Gastroesophageal sphincter (tissue), 4 donors: ENCODE data around the gene TRAPPC2B. TPM values are rescaled to one million over a fixed set of nuclear protein-coding genes. Genes with fewer than 3 reads are reported as not detected.
A peak's percentile ranks its signal among the peaks of the same experiment; 100 is the strongest.

Source experiments
- ATAC-seq: fragments of 150-250 bp; one replicate; pipeline ENCODE4 v1.9.1; 2016; ENCODE audit warnings: mild to moderate bottlenecking, moderate library complexity
- H3K27ac ChIP-seq, 4 donors: fragments of 200-600 bp; sonication (generic) in 3 of 4; 1 replicate in 3 of 4; 2 replicates in 1 of 4; pipeline ENCODE4 v1.5.1; 2016 to 2019
- H3K27me3 ChIP-seq: fragments of 200-600 bp; sonication (generic); one replicate; pipeline ENCODE4 v1.5.1; 2019
- H3K36me3 ChIP-seq, 2 donors: fragments of 200-600 bp; sonication (generic); one replicate each; pipeline ENCODE4 v1.5.1; 2019; ENCODE audit warnings: control low read depth in 1 of 2
- H3K4me1 ChIP-seq, 3 donors: fragments of 200-600 bp; sonication (generic); 1 replicate in 2 of 3; 2 replicates in 1 of 3; pipeline ENCODE4 v1.5.1; 2016 to 2019; ENCODE audit warnings: control low read depth in 2 of 3
- H3K4me3 ChIP-seq, 2 donors: fragments of 200-600 bp; sonication (generic); one replicate each; pipeline ENCODE4 v1.5.1; 2019; ENCODE audit warnings: mild to moderate bottlenecking in 1 of 2, moderate library complexity in 1 of 2
- H3K9me3 ChIP-seq, 3 donors: fragments of 200-600 bp; sonication (generic); one replicate each; pipeline ENCODE4 v1.5.1; 2017 to 2019; ENCODE audit warnings: control low read depth in 2 of 3
- EP300 ChIP-seq: sonication (generic); formaldehyde crosslinking; IDR thresholded peaks from one replicate; pipeline ENCODE4 v1.6.1; 2017; ENCODE audit warnings: antibody characterized with exemption, mild to moderate bottlenecking
- POLR2A ChIP-seq, 2 donors: fragments of 450-650 bp; IDR thresholded peaks; one replicate each; pipeline ENCODE4 v1.6.1; 2017; ENCODE audit warnings: antibody characterized with exemption in 2 of 2, mild to moderate bottlenecking in 2 of 2, moderate library complexity in 1 of 2
- POLR2AphosphoS5 ChIP-seq: sonication (generic); formaldehyde crosslinking; IDR thresholded peaks from one replicate; pipeline ENCODE4 v1.6.1; 2017; ENCODE audit warnings: antibody characterized with exemption
- WGBS, 2 donors: methylation state at CpG; one replicate each; pipeline ENCODE4 v1.1.5; 2018; ENCODE audit warnings: low coverage in 1 of 2; 5-methylcytosine and 5-hydroxymethylcytosine counted together
- total RNA-seq, 4 donors: library from RNA; depleted of rRNA; stranded (reverse); fragments of >200 nt; gene quantifications; one replicate each; pipeline ENCODE4 v1.1.0, GENCODE V29; 2016
- TF ChIP-seq, protein P1 (sequence below), 4 experiments: fragments of 200-600 bp in 2 of 4; fragments of 450-650 bp in 2 of 4; sonication (generic) in 1 of 4; IDR thresholded peaks; one replicate each; pipeline ENCODE4 v1.5.1; 2017 to 2019; ENCODE audit warnings: antibody characterized with exemption in 4 of 4, mild to moderate bottlenecking in 2 of 4, moderate library complexity in 2 of 4

Gene TRAPPC2B
- total RNA-seq, 4 donors from 2014 or later = 9.0 to 17.0 (median 13.2) TPM

DNA sequence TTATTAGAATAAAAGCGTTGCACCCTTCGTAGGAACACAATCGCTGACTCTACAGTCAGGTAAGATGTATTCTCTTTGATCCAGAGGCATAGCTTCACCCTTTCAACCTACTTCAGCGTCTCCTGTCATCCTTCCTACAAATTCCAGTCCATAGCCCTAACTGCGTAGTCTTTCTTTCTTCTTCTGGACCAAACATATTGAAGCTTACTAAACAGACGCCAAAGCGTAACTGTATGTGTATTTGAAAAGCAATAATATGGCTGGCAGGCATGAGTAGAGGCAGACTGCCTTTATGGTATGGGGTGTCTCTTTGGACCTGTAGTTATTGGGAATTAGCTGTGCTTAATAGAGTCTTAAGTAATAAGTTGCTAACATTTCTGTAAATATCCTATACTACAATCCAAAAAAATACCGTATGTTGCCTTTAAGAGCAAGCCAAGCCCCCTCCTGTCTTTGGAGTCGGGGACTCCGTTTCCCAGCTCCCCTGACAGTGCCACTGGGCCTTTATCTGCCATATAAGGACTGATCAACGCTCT, 25.9 kb downstream of the TRAPPC2B start:
- H3K9me3 ChIP-seq = peaks cover 0 to 15% (median 0%) of the 10 kb centered on the region in 3 donors
- H3K36me3 ChIP-seq = peaks cover 0 to 20% of the 10 kb centered on the region in 2 donors
- peaks cover 0 to 41% (median 0%) of the 10 kb centered on the region in 3 donors for H3K4me1 ChIP-seq
- H3K27me3 ChIP-seq = no peaks in the 10 kb centered on the region
- peak overlapping the region; percentile 84 for H3K4me3 ChIP-seq
- 67 to 79% methylated on average over 6 to 8 of the region's 11 CpGs for WGBS, 2 donors
- peak overlapping the region; percentile 69 to 95 (median 91) for H3K27ac ChIP-seq
- no peak for ATAC-seq
- TF ChIP-seq POLR2A (IDR thresholded peaks at IDR 0.05) (no peak), POLR2AphosphoS5 (no peak)
- TF ChIP-seq, protein P1, sequence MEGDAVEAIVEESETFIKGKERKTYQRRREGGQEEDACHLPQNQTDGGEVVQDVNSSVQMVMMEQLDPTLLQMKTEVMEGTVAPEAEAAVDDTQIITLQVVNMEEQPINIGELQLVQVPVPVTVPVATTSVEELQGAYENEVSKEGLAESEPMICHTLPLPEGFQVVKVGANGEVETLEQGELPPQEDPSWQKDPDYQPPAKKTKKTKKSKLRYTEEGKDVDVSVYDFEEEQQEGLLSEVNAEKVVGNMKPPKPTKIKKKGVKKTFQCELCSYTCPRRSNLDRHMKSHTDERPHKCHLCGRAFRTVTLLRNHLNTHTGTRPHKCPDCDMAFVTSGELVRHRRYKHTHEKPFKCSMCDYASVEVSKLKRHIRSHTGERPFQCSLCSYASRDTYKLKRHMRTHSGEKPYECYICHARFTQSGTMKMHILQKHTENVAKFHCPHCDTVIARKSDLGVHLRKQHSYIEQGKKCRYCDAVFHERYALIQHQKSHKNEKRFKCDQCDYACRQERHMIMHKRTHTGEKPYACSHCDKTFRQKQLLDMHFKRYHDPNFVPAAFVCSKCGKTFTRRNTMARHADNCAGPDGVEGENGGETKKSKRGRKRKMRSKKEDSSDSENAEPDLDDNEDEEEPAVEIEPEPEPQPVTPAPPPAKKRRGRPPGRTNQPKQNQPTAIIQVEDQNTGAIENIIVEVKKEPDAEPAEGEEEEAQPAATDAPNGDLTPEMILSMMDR (IDR thresholded peaks at IDR 0.05) = no peak

DNA sequence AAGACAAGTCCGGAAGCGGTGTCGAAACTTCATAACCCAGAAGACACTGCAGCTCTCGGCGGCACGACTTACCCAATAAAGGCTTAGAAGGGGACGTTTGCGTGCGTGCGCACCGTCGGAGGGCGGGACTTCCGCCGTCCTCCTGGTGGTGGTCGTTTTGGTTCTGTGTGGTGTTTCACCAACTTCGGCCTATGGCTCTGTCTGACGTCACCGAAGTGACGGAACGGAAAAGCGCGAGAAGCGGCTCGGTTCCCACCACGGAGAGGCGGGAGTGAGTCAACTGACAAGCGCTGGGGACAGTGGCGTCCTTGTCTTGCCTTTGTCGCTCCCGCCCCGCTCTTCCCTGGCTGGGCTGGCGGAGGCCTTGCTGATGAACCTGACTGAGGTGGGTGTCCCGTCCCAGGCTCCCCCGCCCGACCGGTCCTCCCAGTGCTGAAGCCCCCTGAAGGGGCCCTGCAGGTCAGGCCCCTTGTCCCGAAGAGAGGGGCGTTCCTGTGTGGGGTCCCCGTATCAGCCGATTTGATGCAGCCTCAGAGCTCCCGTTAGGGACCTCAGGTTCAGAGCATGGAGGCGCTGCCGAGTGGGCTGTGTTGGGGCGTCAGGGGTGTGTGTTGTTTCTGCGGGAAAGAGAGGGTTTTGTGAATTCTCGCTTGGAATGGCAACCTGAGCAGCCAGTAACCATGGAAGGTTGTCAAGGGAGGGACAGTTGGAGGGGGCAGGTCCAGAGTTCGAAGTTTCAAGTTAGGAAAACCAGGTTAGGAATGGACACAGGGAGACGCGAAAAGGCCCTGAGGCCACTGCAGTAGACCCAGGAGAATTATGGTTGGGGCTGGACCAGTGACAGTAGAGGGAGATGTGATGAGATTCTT, 26.6 kb downstream of the TRAPPC2B start, which contains the start of gene ZNF548:
Gene ZNF548, plus strand, starts transcription at position 125 of the 869 bp plus-strand sequence. Its CDS starts 246 bp downstream, at position 371.
- Histone ChIP-seq H3K27ac (peak within 1 kb of the TSS; percentile 84 to 95 (median 91)), H3K4me3 (peak within 1 kb of the TSS; percentile 84), H3K36me3 (peaks cover 0 to 27% of the 10 kb centered on the region in 2 donors), H3K9me3 (peaks cover 0 to 19% (median 0%) of the 10 kb centered on the region in 3 donors), H3K4me1 (peaks cover 0 to 41% (median 0%) of the 10 kb centered on the region in 3 donors), H3K27me3 (no peaks in the 10 kb centered on the region)
- peak; percentile 100 for ATAC-seq
- TF ChIP-seq EP300 (no peak), POLR2A (IDR thresholded peaks at IDR 0.05) (peak; percentile 33 to 42), POLR2AphosphoS5 (peak; percentile 80)
- TF ChIP-seq, protein P1 (IDR thresholded peaks at IDR 0.05) = peak in 3 of 4 experiments; percentile 28 to 64 (median 57)
- WGBS, 2 donors = 0 to 1% methylated on average over 7 to 11 of the region's 50 CpGs

DNA sequence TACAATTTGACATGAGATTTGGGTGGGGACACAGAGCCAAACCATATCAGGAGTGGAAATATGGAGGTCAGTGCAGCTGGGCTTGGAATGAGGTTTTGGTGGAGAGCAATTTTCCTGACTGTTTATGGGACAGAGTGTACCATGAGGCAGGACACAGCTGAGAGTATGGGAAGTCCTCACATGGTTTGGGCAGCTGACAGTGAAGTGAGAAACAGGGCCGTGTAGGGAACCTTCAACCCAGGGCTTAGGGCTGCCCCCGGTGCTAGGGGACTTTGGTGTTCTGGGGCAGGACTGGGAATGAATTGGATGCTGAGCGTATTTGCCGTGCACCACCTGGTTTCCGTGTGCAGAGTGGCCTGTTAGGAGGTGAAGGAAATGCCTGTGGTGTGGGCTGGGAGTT, 32.4 kb downstream of the TRAPPC2B start:
- H3K9me3 ChIP-seq = peaks cover 0 to 75% (median 0%) of the 10 kb centered on the region in 3 donors
- peaks cover 14 to 85% of the 10 kb centered on the region in 2 donors for H3K36me3 ChIP-seq
- H3K4me1 ChIP-seq = peaks cover 0 to 28% (median 0%) of the 10 kb centered on the region in 3 donors
- no peak overlapping the region for H3K27ac ChIP-seq
- TF ChIP-seq EP300 (no peak), POLR2A (IDR thresholded peaks at IDR 0.05) (no peak), POLR2AphosphoS5 (no peak)
- TF ChIP-seq, protein P1 (IDR thresholded peaks at IDR 0.05) = no peak
- 75% methylated on average over 5 of the region's 5 CpGs; no CpG with 5 or more reads in 1 of the 2 donors for WGBS, 2 donors
- no peak overlapping the region for H3K4me3 ChIP-seq
- ATAC-seq = no peak
- H3K27me3 ChIP-seq = no peaks in the 10 kb centered on the region

DNA sequence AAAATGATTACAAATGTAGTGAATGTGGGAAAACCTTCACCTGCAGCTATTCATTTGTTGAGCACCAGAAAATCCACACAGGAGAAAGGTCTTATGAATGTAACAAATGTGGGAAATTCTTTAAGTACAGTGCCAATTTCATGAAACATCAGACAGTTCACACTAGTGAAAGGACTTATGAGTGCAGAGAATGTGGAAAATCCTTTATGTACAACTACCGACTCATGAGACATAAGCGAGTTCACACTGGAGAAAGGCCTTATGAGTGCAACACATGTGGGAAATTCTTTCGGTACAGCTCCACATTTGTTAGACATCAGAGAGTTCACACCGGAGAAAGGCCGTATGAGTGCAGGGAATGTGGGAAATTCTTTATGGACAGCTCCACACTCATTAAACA, 35.5 kb downstream of the TRAPPC2B start:
- TF ChIP-seq, protein P1 (IDR thresholded peaks at IDR 0.05) = no peak
- TF ChIP-seq POLR2AphosphoS5 (no peak), EP300 (no peak), POLR2A (IDR thresholded peaks at IDR 0.05) (no peak)
- Histone ChIP-seq H3K27me3 (no peaks in the 10 kb centered on the region), H3K9me3 (peaks cover 0 to 89% (median 0%) of the 10 kb centered on the region in 3 donors), H3K27ac (no peak overlapping the region), H3K4me3 (no peak overlapping the region), H3K36me3 (peaks cover 14 to 100% of the 10 kb centered on the region in 2 donors), H3K4me1 (peaks cover 0 to 4% (median 0%) of the 10 kb centered on the region in 3 donors)
- ATAC-seq = no peak
- 89 to 98% methylated on average over 5 of the region's 5 CpGs for WGBS, 2 donors
